OCI-LY3 (cell line): Measurements from ENCODE around the gene ZBTB16.

Experiments used
- H2AFZ ChIP-seq: fragments of 200-600, 300-600 bp; shearing (Covaris generic); 2 replicates; pipeline ENCODE4 v1.6.0; 2014; ENCODE audit warnings: antibody characterized with exemption, low read depth, low read length
- H3K27ac ChIP-seq: fragments of 200-600, 300-600 bp; sonication (generic); 2 replicates; pipeline ENCODE4 v1.5.1; 2014; ENCODE audit warnings: mild to moderate bottlenecking, low read length, moderate library complexity, mixed read lengths
- H3K27me3 ChIP-seq: fragments of 200-600, 300-600 bp; sonication (generic); 2 replicates; pipeline ENCODE4 v1.6.1; 2014; ENCODE audit warnings: low read depth, low read length, mixed read lengths
- H3K36me3 ChIP-seq: fragments of 200-600, 300-600 bp; sonication (generic); replicated peaks from 2 replicates; pipeline ENCODE3; 2014; ENCODE audit warnings: low read depth, low read length, mixed read lengths
- H3K4me1 ChIP-seq: fragments of 300-600, 200-600 bp; sonication (generic); 2 replicates; pipeline ENCODE4 v1.6.1; 2014; ENCODE audit warnings: low read length, mixed read lengths
- H3K4me2 ChIP-seq: fragments of 200-600, 300-600 bp; sonication (generic); 2 replicates; pipeline ENCODE4 v1.6.1; 2014; ENCODE audit warnings: low read length, mixed read lengths
- H3K4me3 ChIP-seq: fragments of 300-600, 200-600 bp; sonication (generic); 2 replicates; pipeline ENCODE4 v1.5.1; 2014; ENCODE audit warnings: antibody characterized with exemption, mild to moderate bottlenecking, low read length, moderate library complexity
- H3K79me2 ChIP-seq: fragments of 300-600, 200-600 bp; shearing (Covaris generic); 2 replicates; pipeline ENCODE4 v1.6.1; 2014; ENCODE audit warnings: mild to moderate bottlenecking, low read length, mixed read lengths
- H3K9ac ChIP-seq: fragments of 300-600, 200-600 bp; shearing (Covaris generic); 2 replicates; pipeline ENCODE4 v1.6.0; 2014; ENCODE audit warnings: mild to moderate bottlenecking, low read length, moderate library complexity
- H3K9me3 ChIP-seq: fragments of 200-600, 300-600 bp; shearing (Covaris generic); 2 replicates; pipeline ENCODE4 v1.6.1; 2014; ENCODE audit warnings: low read length, mixed read lengths; ENCODE audit not compliant: insufficient read depth
- H4K20me1 ChIP-seq: fragments of 200-600, 300-600 bp; sonication (generic); 2 replicates; pipeline ENCODE4 v1.6.1; 2016; ENCODE audit warnings: low read length, mixed read lengths; ENCODE audit not compliant: insufficient read depth
- EZH2phosphoT487 ChIP-seq: fragments of 200-600 bp; shearing (Covaris generic); IDR thresholded peaks from 2 replicates; pipeline ENCODE4 v1.6.1; 2018; ENCODE audit warnings: antibody characterized with exemption, mixed run types, low read depth
- TF ChIP-seq, protein P1 (sequence below): fragments of 200-600, 300-600 bp; sonication (generic); IDR thresholded peaks from 2 replicates; pipeline ENCODE4 v1.5.1; 2014; ENCODE audit warnings: antibody characterized with exemption, low read length, low read depth

ZBTB16 gene

GRCh38 chr11:114077482-114078305 lies 18.2 kb downstream of the ZBTB16 start:
- peaks cover 33% of the 10 kb centered on the region for H3K27me3 ChIP-seq
- no peak overlapping the region; the same call in 1 of the 2 replicates for H2AFZ ChIP-seq
- H3K27ac ChIP-seq, result no peak overlapping the region
- H3K4me1 ChIP-seq, result peaks cover 17% of the 10 kb centered on the region
- H3K4me3 ChIP-seq, result peak overlapping the region; percentile 34
- TF ChIP-seq, protein P1, sequence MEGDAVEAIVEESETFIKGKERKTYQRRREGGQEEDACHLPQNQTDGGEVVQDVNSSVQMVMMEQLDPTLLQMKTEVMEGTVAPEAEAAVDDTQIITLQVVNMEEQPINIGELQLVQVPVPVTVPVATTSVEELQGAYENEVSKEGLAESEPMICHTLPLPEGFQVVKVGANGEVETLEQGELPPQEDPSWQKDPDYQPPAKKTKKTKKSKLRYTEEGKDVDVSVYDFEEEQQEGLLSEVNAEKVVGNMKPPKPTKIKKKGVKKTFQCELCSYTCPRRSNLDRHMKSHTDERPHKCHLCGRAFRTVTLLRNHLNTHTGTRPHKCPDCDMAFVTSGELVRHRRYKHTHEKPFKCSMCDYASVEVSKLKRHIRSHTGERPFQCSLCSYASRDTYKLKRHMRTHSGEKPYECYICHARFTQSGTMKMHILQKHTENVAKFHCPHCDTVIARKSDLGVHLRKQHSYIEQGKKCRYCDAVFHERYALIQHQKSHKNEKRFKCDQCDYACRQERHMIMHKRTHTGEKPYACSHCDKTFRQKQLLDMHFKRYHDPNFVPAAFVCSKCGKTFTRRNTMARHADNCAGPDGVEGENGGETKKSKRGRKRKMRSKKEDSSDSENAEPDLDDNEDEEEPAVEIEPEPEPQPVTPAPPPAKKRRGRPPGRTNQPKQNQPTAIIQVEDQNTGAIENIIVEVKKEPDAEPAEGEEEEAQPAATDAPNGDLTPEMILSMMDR, result no peak
- no peak for TF ChIP-seq EZH2phosphoT487
- no peaks in the 10 kb centered on the region for H3K9me3 ChIP-seq
- H3K79me2 ChIP-seq, result no peaks in the 10 kb centered on the region
- no peaks in the 10 kb centered on the region for H3K36me3 ChIP-seq
- H3K4me2 ChIP-seq, result peak overlapping the region; percentile 61
- H3K9ac ChIP-seq, result no peak overlapping the region
- H4K20me1 ChIP-seq, result no peaks in the 10 kb centered on the region

DNA sequence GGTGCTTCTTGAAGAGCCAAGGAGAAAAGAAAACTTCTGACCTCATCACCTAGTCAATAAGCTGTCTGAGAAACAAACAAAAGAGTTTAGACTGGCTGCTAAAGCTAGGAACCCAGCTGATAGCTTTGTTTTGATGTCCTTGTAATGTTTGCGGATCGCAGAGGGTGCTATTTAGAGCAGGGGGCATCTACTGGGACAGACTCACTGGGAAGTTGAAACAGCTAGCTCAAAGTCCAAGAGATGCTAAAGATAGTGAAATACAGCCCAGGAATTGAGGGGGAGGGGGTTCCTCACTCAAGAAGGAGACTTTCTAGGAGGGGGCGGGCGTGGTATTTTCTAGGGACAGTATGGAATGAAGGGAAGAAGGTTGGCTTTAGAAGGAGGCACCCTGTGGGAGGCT lies 18.9 kb downstream of the ZBTB16 start:
- Histone ChIP-seq H3K27ac (no peak overlapping the region), H3K4me1 (peaks cover 20% of the 10 kb centered on the region), H4K20me1 (no peaks in the 10 kb centered on the region)

DNA sequence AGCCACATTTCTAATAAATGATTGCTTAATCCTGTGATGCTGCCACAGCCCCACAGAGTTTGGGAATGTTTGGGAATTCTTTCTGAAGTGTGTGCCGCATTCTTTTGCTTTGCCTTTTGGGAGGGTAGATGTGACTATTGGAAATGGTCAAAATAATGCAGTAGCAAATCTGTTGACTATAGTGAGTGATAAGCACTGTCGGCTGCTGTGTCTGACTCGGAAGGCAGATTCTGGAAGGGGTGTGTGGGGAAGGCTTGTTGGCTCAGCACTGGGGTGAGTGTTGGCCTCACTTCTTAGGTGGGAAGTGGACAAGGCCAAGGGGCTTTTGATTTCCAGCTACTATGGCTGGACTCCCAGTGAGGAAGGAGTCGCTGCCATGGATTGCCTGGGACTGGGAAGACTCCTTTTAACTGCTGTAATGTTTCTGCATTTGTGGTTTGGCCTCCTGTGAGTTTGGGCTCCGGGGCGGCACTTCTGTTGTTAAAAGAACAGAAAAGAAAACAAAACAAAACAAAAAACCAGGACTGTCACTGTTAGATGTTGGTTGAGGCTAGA lies 20.1 kb downstream of the ZBTB16 start:
- Histone ChIP-seq H3K27me3 (peaks cover 33% of the 10 kb centered on the region), H3K9ac (no peak overlapping the region), H3K4me3 (no peak overlapping the region), H3K79me2 (no peaks in the 10 kb centered on the region), H3K27ac (no peak overlapping the region), H4K20me1 (no peaks in the 10 kb centered on the region), H2AFZ (no peak overlapping the region), H3K9me3 (no peaks in the 10 kb centered on the region), H3K4me1 (peaks cover 32% of the 10 kb centered on the region), H3K4me2 (no peak overlapping the region), H3K36me3 (no peaks in the 10 kb centered on the region)
- TF ChIP-seq EZH2phosphoT487, result no peak

More for the DNA sequence above, 18.9 kb downstream of the ZBTB16 start:
- Histone ChIP-seq H3K4me2 (no peak overlapping the region), H3K9ac (no peak overlapping the region), H3K36me3 (no peaks in the 10 kb centered on the region), H3K27me3 (peaks cover 33% of the 10 kb centered on the region), H3K79me2 (no peaks in the 10 kb centered on the region), H2AFZ (no peak overlapping the region), H3K9me3 (no peaks in the 10 kb centered on the region), H3K4me3 (no peak overlapping the region)
- no peak for TF ChIP-seq EZH2phosphoT487

DNA sequence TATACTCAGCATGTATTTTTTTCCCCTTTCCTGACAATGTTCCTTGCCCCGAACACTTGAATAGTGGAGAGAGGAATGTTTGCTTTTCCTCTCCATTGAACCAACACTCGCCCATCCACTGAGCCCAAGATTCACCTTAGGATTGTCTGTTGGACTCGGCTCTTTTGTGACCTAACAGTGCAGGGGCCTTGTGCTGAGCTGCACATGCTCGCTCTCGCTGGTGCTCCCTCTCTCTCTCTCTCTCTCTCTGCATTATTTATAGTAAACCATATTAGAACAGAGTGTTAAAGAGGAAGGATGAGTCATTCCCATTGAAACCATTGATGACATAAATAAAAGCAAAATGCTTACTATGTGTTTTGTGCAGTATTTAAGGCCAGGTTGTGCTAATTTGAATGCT lies 20.7 kb downstream of the ZBTB16 start:
- Histone ChIP-seq H3K4me2 (no peak overlapping the region), H3K27ac (no peak overlapping the region), H3K36me3 (no peaks in the 10 kb centered on the region), H3K79me2 (no peaks in the 10 kb centered on the region), H3K4me3 (no peak overlapping the region), H2AFZ (no peak overlapping the region), H3K9me3 (no peaks in the 10 kb centered on the region), H3K27me3 (peaks cover 33% of the 10 kb centered on the region), H3K4me1 (peaks cover 36% of the 10 kb centered on the region), H3K9ac (no peak overlapping the region), H4K20me1 (no peaks in the 10 kb centered on the region)
- TF ChIP-seq, protein P1, result no peak
- no peak for TF ChIP-seq EZH2phosphoT487

DNA sequence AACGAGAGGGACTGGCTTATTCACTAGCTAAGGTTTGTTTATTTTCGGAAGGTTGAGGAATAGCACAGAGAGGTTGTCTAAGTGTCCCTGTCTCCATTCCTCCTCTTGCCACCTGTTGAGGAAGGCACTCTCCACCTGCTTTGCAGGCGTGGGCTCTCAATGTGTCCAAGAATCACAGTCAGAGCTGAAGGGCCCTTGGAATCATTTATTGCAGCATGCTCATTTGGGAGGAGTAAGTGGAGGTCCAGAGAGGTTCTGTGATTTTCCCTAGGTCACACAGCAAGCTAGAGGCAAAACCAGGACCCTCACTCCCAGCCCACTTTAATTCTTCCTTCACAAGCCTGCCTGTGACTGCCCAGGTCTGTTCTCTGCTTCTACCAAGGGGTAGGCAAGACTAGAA lies 21.3 kb downstream of the ZBTB16 start:
- no peak overlapping the region for H3K27ac ChIP-seq

More for the DNA sequence above, 21.3 kb downstream of the ZBTB16 start:
- no peaks in the 10 kb centered on the region for H3K36me3 ChIP-seq
- no peak overlapping the region for H3K9ac ChIP-seq
- no peak overlapping the region for H3K4me3 ChIP-seq
- no peak for TF ChIP-seq EZH2phosphoT487
- no peak overlapping the region for H2AFZ ChIP-seq
- H3K79me2 ChIP-seq, result no peaks in the 10 kb centered on the region
- peaks cover 33% of the 10 kb centered on the region for H3K27me3 ChIP-seq
- H3K4me1 ChIP-seq, result peaks cover 36% of the 10 kb centered on the region
- H3K9me3 ChIP-seq, result no peaks in the 10 kb centered on the region
- H4K20me1 ChIP-seq, result no peaks in the 10 kb centered on the region
- no peak overlapping the region for H3K4me2 ChIP-seq
